Measurements from ENCODE around the gene LRRC75A. TPM values are rescaled to one million over a fixed set of nuclear protein-coding genes. Genes with fewer than 3 reads are reported as not detected.

The LRRC75A gene
- total and polyA plus RNA-seq, 2 experiments from 2014 or later, result 5.3 to 26.2 TPM

DNA sequence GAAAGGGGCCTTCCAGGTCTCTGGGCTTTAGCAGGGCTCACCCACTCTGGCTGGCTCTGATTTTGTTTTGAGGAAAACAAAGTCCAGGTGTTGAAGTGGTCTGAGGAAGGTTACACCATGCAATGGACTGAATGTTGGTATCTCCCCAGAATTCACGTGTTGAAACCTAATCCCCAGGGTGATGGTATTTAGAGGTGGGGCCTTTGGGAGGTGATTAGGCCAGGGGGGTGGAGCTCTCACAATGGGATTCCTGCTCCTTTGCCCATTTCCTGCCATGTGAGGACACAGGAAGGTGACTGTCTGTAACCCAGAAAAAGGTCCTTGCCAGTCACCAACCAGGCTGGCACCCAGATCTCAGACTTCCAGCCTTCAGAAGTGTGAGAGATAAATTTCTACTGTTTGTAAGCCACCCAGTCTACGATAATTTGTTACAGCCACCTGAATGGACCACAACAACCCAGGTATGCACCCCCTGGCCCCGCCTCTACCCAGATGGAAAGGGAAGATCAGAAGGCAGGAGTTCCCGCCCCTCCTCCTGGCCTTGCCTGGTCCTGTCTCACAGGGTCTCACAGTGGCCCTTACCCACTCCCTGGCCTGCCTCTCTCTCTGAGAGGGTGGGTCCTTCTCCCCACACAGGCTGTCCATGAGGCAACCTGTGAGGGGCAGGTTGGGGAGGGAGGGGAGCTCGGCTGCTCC is 32.0 kb downstream of the LRRC75A start (continued):
- TF ChIP-seq ZNF331 (CRISPR knock-in tag; IDR thresholded peaks at IDR 0.05; ENCODE audit: low read depth) (no peak), NANOG (IDR thresholded peaks at IDR 0.05; ENCODE audit: borderline replicate concordance) (no peak), JUNB (IDR thresholded peaks at IDR 0.05; ENCODE audit: unreplicated experiment) (no peak)

- H3K4me1 Mint-ChIP-seq, result peaks cover 34% of the 10 kb centered on the region
- H3K9me3 Mint-ChIP-seq, result no peaks in the 10 kb centered on the region; the same call in 2 of the 3 replicates
- ATAC-seq, result no peak
- Histone ChIP-seq H3K9me2 (ENCODE audit: insufficient read depth) (no peaks in the 10 kb centered on the region), H3K4me2 (0 out of 2 replicates have a peak overlapping the region, but pooled peaks have one; percentile 52), H3K27me3 (ENCODE audit: insufficient read depth) (no peaks in the 10 kb centered on the region), H3K79me2 (replicated peaks; ENCODE audit: insufficient read depth) (no peaks in the 10 kb centered on the region), H3K36me3 (ENCODE audit: insufficient read depth) (no peaks in the 10 kb centered on the region), H3F3A (replicated peaks; ENCODE audit: low read depth) (no peaks in the 10 kb centered on the region), H2AFZ (no peak overlapping the region), H3K4me1 (ENCODE audit: insufficient read depth) (peaks cover 20% of the 10 kb centered on the region), H4K20me1 (replicated peaks; ENCODE audit: insufficient read depth) (peaks cover 2% of the 10 kb centered on the region), H3K4me3 (no peak overlapping the region), H3K27ac (ENCODE audit: low read depth) (no peak overlapping the region)
- H3K27ac Mint-ChIP-seq, result no peak overlapping the region; the same call in 1 of the 2 replicates
- no peak overlapping the region; the same call in 2 of the 3 replicates for H3K4me3 Mint-ChIP-seq
- peaks cover 10% of the 10 kb centered on the region for H3K27me3 Mint-ChIP-seq (ENCODE audit: insufficient read depth, low read depth, poor library complexity)
- H3K36me3 Mint-ChIP-seq (ENCODE audit: low read depth), result peaks cover 14% of the 10 kb centered on the region
- no peak for DNase-seq (ENCODE audit: low spot score)
- TF ChIP-seq POLR2AphosphoS5 (IDR thresholded peaks at IDR 0.05; ENCODE audit: low read depth) (no peak), NANOG (IDR thresholded peaks at IDR 0.05; ENCODE audit: borderline replicate concordance) (no peak), JUNB (IDR thresholded peaks at IDR 0.05; ENCODE audit: unreplicated experiment) (no peak), CTCF (conservative IDR thresholded peaks at IDR 0.05; ENCODE audit: low read depth in 2 of 2) (no peak), EZH2 (IDR thresholded peaks at IDR 0.05; ENCODE audit: low read depth, unreplicated experiment) (no peak), EZH2phosphoT487 (IDR thresholded peaks at IDR 0.05; ENCODE audit: unreplicated experiment) (no peak), STAT1 (IDR thresholded peaks at IDR 0.05; ENCODE audit: unreplicated experiment) (no peak), ETS1 (IDR thresholded peaks at IDR 0.05) (no peak), ZNF331 (CRISPR knock-in tag; IDR thresholded peaks at IDR 0.05; ENCODE audit: low read depth) (no peak), CREB1 (CRISPR knock-in tag; IDR thresholded peaks at IDR 0.05; ENCODE audit: low read depth) (no peak), ZNF114 (CRISPR knock-in tag; IDR thresholded peaks at IDR 0.05) (no peak)
- TF ChIP-seq, protein P1, sequence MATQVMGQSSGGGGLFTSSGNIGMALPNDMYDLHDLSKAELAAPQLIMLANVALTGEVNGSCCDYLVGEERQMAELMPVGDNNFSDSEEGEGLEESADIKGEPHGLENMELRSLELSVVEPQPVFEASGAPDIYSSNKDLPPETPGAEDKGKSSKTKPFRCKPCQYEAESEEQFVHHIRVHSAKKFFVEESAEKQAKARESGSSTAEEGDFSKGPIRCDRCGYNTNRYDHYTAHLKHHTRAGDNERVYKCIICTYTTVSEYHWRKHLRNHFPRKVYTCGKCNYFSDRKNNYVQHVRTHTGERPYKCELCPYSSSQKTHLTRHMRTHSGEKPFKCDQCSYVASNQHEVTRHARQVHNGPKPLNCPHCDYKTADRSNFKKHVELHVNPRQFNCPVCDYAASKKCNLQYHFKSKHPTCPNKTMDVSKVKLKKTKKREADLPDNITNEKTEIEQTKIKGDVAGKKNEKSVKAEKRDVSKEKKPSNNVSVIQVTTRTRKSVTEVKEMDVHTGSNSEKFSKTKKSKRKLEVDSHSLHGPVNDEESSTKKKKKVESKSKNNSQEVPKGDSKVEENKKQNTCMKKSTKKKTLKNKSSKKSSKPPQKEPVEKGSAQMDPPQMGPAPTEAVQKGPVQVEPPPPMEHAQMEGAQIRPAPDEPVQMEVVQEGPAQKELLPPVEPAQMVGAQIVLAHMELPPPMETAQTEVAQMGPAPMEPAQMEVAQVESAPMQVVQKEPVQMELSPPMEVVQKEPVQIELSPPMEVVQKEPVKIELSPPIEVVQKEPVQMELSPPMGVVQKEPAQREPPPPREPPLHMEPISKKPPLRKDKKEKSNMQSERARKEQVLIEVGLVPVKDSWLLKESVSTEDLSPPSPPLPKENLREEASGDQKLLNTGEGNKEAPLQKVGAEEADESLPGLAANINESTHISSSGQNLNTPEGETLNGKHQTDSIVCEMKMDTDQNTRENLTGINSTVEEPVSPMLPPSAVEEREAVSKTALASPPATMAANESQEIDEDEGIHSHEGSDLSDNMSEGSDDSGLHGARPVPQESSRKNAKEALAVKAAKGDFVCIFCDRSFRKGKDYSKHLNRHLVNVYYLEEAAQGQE (IDR thresholded peaks at IDR 0.05; ENCODE audit: unreplicated experiment), result no peak
These were observed 32.7 kb downstream of the LRRC75A start for GRCh38 chr17:16459271-16459670.
